ENCODE measurements around the gene TSPEAR. TPM values are rescaled to one million over a fixed set of nuclear protein-coding genes. Genes with fewer than 3 reads are reported as not detected.
A peak's percentile ranks its signal among the peaks of the same experiment; 100 is the strongest.

The TSPEAR gene
- total RNA-seq, 1 donor = not detected

DNA sequence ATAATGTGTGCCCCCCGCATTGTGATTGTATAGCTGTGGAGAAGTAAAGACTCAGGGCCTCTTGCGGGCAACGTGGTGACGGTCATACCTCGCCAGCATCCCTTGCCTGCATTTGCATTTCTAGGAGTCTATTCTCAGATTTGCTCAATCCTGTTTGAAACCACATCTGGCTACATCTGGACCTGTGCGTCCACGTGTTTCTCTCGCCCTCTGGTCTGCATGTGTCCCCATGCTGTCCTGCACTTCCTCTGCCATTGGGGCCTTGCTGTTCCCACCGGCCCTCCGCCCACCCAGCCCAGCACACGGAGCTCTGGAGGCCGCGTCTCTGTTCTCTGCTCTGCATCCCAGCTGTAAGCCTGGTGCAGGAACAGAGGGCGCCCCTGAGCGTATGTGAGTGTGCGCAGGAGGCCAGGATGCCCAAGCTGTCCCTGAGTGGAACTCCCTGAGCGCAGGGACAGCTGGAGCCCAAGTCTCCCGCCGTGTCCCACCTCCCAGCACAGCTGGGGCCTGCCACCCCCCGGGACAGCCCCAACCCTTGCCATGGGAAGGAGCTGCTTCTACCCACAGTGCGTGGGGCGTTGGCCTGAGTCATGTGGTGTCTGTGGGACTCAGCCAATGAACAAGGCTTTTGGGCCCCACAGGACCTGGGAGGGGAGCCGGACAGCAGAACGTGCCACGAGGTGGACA lies 161.7 kb downstream of the TSPEAR start:
- DNase-seq (ENCODE audit: insufficient read length, low spot score, missing footprints) = peak; percentile 63
- no peaks in the 10 kb centered on the region for H3K4me1 ChIP-seq (ENCODE audit: insufficient read depth, low read length)
- no peak overlapping the region for H3K4me2 ChIP-seq (ENCODE audit: insufficient read depth, low read length)
- H3K79me2 ChIP-seq (ENCODE audit: insufficient read depth, low read length) = no peaks in the 10 kb centered on the region
- H3K9me3 ChIP-seq (ENCODE audit: low read depth, low read length) = no peaks in the 10 kb centered on the region
- H3K27me3 ChIP-seq (ENCODE audit: insufficient read depth, low read length) = peaks cover 2% of the 10 kb centered on the region
- H4K20me1 ChIP-seq (ENCODE audit: insufficient read depth, low read length) = no peaks in the 10 kb centered on the region
- no peak overlapping the region for H3K27ac ChIP-seq (ENCODE audit: low read depth, low read length)
- no peaks in the 10 kb centered on the region for H3K36me3 ChIP-seq (ENCODE audit: insufficient read depth, low read length)
- TF ChIP-seq, protein P1, sequence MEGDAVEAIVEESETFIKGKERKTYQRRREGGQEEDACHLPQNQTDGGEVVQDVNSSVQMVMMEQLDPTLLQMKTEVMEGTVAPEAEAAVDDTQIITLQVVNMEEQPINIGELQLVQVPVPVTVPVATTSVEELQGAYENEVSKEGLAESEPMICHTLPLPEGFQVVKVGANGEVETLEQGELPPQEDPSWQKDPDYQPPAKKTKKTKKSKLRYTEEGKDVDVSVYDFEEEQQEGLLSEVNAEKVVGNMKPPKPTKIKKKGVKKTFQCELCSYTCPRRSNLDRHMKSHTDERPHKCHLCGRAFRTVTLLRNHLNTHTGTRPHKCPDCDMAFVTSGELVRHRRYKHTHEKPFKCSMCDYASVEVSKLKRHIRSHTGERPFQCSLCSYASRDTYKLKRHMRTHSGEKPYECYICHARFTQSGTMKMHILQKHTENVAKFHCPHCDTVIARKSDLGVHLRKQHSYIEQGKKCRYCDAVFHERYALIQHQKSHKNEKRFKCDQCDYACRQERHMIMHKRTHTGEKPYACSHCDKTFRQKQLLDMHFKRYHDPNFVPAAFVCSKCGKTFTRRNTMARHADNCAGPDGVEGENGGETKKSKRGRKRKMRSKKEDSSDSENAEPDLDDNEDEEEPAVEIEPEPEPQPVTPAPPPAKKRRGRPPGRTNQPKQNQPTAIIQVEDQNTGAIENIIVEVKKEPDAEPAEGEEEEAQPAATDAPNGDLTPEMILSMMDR (IDR thresholded peaks at IDR 0.05; ENCODE audit: extremely low read depth, low read depth, low read length) = no peak
- no peak overlapping the region for H3K4me3 ChIP-seq (ENCODE audit: insufficient read depth, low read length)
- H2AFZ ChIP-seq (ENCODE audit: low read length) = no peak overlapping the region

DNA sequence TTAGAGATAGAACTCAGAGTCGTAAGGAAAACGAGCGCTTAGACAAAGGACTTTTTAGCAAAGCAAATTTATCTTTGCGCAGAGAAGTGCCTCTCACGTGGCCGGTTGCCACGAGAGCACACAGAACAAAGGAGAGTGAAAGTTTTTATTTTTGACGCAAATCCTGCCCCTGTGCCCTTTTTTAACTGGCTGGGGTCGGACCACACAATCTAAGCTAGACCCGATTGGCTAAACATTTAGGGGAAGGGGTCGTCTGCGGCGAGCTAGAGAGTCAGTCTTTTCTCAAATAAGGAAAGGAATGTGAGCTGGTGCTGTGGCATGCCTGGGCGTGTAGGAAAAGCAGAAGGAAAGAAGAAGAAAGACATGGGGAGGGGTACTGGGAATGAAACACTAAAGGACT lies 162.4 kb downstream of the TSPEAR start:
- H3K4me2 ChIP-seq (ENCODE audit: insufficient read depth, low read length) = no peak overlapping the region
- no peak overlapping the region for H3K4me3 ChIP-seq (ENCODE audit: insufficient read depth, low read length)
- H3K9me3 ChIP-seq (ENCODE audit: low read depth, low read length) = no peaks in the 10 kb centered on the region
- no peaks in the 10 kb centered on the region for H3K36me3 ChIP-seq (ENCODE audit: insufficient read depth, low read length)
- H3K27me3 ChIP-seq (ENCODE audit: insufficient read depth, low read length) = peaks cover 2% of the 10 kb centered on the region
- H4K20me1 ChIP-seq (ENCODE audit: insufficient read depth, low read length) = no peaks in the 10 kb centered on the region
- TF ChIP-seq, protein P1 (IDR thresholded peaks at IDR 0.05; ENCODE audit: extremely low read depth, low read depth, low read length) = no peak
- DNase-seq (ENCODE audit: insufficient read length, low spot score, missing footprints) = peak; percentile 11
- H3K4me1 ChIP-seq (ENCODE audit: insufficient read depth, low read length) = no peaks in the 10 kb centered on the region
- H2AFZ ChIP-seq (ENCODE audit: low read length) = no peak overlapping the region
- no peaks in the 10 kb centered on the region for H3K79me2 ChIP-seq (ENCODE audit: insufficient read depth, low read length)
- H3K27ac ChIP-seq (ENCODE audit: low read depth, low read length) = no peak overlapping the region

DNA sequence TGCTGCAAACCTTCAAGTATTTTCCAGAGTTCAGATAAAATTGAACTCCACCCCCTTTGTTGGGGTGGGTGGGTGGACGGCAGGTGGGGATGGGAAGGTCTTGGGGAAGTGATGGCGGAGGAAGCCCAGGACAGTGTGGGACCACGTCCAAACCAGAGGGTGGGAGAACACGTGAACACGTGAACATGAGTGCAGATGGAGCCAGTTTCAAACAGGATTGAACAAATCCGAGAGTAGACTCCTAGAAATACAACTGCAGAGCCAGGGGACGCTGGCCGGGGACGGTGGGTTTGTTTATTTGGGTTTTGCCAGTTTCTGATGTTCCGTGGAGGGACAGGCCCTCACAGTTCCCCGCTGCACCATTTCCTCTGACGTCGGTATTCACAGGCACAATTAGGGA lies 163.0 kb downstream of the TSPEAR start:
- Histone ChIP-seq H3K27me3 (ENCODE audit: insufficient read depth, low read length) (peaks cover 2% of the 10 kb centered on the region), H2AFZ (ENCODE audit: low read length) (no peak overlapping the region), H3K27ac (ENCODE audit: low read depth, low read length) (no peak overlapping the region), H3K36me3 (ENCODE audit: insufficient read depth, low read length) (no peaks in the 10 kb centered on the region), H4K20me1 (ENCODE audit: insufficient read depth, low read length) (no peaks in the 10 kb centered on the region), H3K4me1 (ENCODE audit: insufficient read depth, low read length) (no peaks in the 10 kb centered on the region), H3K79me2 (ENCODE audit: insufficient read depth, low read length) (no peaks in the 10 kb centered on the region), H3K4me2 (ENCODE audit: insufficient read depth, low read length) (no peak overlapping the region), H3K4me3 (ENCODE audit: insufficient read depth, low read length) (no peak overlapping the region), H3K9me3 (ENCODE audit: low read depth, low read length) (no peaks in the 10 kb centered on the region)
- no peak for DNase-seq (ENCODE audit: insufficient read length, low spot score, missing footprints)
- TF ChIP-seq, protein P1 (IDR thresholded peaks at IDR 0.05; ENCODE audit: extremely low read depth, low read depth, low read length) = no peak

DNA sequence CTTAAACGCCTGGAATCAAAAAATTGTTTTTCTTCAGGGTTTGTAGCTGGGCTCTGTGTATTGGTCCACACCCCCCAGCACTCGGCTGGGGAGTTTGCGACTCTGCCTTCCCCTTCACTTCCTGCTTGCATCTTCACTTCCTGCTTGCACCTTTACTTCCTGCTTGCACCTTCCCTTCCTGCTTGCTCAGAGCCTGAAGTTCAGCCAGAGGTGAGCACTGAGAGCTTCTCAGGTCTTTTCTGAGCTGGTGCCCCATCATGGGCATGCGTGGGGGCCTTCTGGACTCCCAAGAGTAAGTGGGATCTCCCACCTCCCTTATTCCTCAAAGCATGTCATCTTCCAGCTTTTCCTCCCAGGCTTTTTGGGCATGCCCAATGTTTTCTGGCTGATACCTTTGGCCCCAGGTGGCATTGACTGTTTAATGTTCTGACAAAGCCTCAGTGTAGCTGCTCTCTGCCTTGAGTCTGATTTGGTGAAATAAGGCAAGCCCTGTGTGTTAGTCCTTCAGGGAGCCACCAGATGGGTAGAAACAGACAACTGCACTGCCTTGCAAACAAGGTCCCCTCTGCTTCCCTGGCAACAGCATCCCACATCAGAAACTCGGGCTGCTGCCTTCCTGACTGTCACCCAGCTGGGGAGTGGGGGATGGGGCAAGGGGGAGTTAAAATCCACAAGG lies 163.6 kb downstream of the TSPEAR start:
- H3K27ac ChIP-seq (ENCODE audit: low read depth, low read length) = no peak overlapping the region
- no peaks in the 10 kb centered on the region for H3K36me3 ChIP-seq (ENCODE audit: insufficient read depth, low read length)
- no peak overlapping the region for H3K4me2 ChIP-seq (ENCODE audit: insufficient read depth, low read length)
- H2AFZ ChIP-seq (ENCODE audit: low read length) = no peak overlapping the region
- no peaks in the 10 kb centered on the region for H3K79me2 ChIP-seq (ENCODE audit: insufficient read depth, low read length)
- DNase-seq (ENCODE audit: insufficient read length, low spot score, missing footprints) = peak; percentile 55
- no peaks in the 10 kb centered on the region for H4K20me1 ChIP-seq (ENCODE audit: insufficient read depth, low read length)
- H3K4me1 ChIP-seq (ENCODE audit: insufficient read depth, low read length) = no peaks in the 10 kb centered on the region
- TF ChIP-seq, protein P1 (IDR thresholded peaks at IDR 0.05; ENCODE audit: extremely low read depth, low read depth, low read length) = no peak
- peaks cover 2% of the 10 kb centered on the region for H3K27me3 ChIP-seq (ENCODE audit: insufficient read depth, low read length)
- no peaks in the 10 kb centered on the region for H3K9me3 ChIP-seq (ENCODE audit: low read depth, low read length)
- H3K4me3 ChIP-seq (ENCODE audit: insufficient read depth, low read length) = no peak overlapping the region

All from osteoblast (primary cell).